H1 (cell line): ENCODE measurements around the gene FSD1L. TPM values are rescaled to one million over a fixed set of nuclear protein-coding genes. Genes with fewer than 3 reads are reported as not detected.

Experiments
- CTBP2 ChIP-seq: IDR thresholded peaks from 2 replicates; pipeline ENCODE4 v1.7.0; 2011; ENCODE audit warnings: borderline replicate concordance, mild to moderate bottlenecking, moderate library complexity, mixed read lengths, low read length; ENCODE audit not compliant: insufficient read depth, insufficient read length
- MAFK ChIP-seq: IDR thresholded peaks from 2 replicates; pipeline ENCODE4 v1.6.1; 2012; ENCODE audit warnings: low read depth, mild to moderate bottlenecking, improper control_type of control experiment, low read length
- NRF1 ChIP-seq: IDR thresholded peaks from 2 replicates; pipeline ENCODE4 v1.6.1; 2011; ENCODE audit warnings: mild to moderate bottlenecking, low read depth, low read length, improper control_type of control experiment
- POU5F1 ChIP-seq: IDR thresholded peaks from 2 replicates; pipeline ENCODE4 v1.6.1; 2011; ENCODE audit warnings: low read depth, mild to moderate bottlenecking, low read length, moderate library complexity
- RBBP5 ChIP-seq: IDR thresholded peaks from 2 replicates; pipeline ENCODE4 v1.7.1; 2012; ENCODE audit warnings: low read depth, mild to moderate bottlenecking, inconsistent platforms, low read length, moderate library complexity, borderline replicate concordance
- TAF7 ChIP-seq: optimal IDR thresholded peaks from 2 replicates; pipeline ENCODE3; 2011; ENCODE audit warnings: low read depth, mild to moderate bottlenecking, inconsistent platforms, low read length, moderate library complexity, borderline replicate concordance
- TEAD4 ChIP-seq: IDR thresholded peaks from 2 replicates; pipeline ENCODE4 v1.6.1; 2012; ENCODE audit warnings: low read depth, low read length, inconsistent platforms, mixed read lengths
- YY1 ChIP-seq: IDR thresholded peaks from 2 replicates; pipeline ENCODE4 v1.6.1; 2011; ENCODE audit warnings: low read depth, mild to moderate bottlenecking, low read length
- polyA plus RNA-seq, 7 experiments: library from polyadenylated mRNA; depleted of rRNA in 3 of 7; stranded (reverse) in 5 of 7; unstranded in 2 of 7; fragments of >200 nt in 5 of 7; fragments of 200-250 nt in 2 of 7; gene quantifications; 1 replicate in 5 of 7; 2 replicates in 1 of 7; 4 replicates in 1 of 7; pipeline versions ENCODE4 v1.2.1 to v1.2.3, GENCODE V29; 2011 to 2013; ENCODE audit warnings: missing spikeins in 2 of 7, mixed read lengths in 2 of 7
- total RNA-seq: library from RNA; stranded (reverse); fragmentation: NEBNext Ultra II Directional; extraction: Animal tissue kit (Norgen Biotek cat#: 25700); gene quantifications from 2 replicates; pipeline ENCODE4 v1.2.1, GENCODE V29; 2021
- TF ChIP-seq, protein P1 (sequence below): fragments of 300-600 bp; sonication (generic); IDR thresholded peaks from 2 replicates; pipeline ENCODE4 v1.7.1; 2012; ENCODE audit warnings: low read length, moderate library complexity, mild to moderate bottlenecking, inconsistent platforms; ENCODE audit not compliant: insufficient replicate concordance

Gene FSD1L
- total and polyA plus RNA-seq, 2 of the 8 experiments (the other 6 are each of a cell fraction or from before 2014, with no cell fraction given), result 0.91 to 4.8 TPM

DNA sequence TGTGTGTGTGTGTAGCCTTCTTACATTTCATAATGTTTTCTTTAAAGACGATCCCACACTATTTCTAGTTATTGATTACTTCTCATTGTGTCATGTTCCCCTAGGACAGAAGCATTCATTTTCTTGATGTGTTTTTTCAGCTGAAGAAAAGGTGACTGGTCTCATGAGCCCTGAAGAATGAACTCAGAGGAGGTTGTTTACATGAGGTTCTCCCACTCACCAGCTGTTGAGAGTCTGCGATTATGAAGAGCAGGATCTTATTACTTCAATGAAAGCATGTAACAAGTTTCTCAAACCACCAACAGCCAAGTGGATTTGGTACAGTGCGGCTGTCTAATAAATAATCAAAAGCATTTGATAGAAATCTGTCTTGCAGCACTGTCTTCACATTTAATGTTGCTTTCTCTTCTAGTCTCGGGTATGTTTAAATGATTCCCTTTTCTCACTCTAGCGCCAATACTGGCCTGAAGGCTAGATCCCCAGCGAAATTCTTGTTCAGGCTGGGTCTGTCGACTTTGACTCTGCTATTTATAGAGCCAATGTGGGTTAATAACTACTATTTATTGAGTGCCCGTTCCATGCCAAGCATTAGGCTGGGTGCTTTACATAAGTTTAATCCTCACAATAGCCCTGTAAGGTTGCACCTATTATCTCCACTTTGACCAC is 9.6 kb upstream of the FSD1L start (continued):
- TF ChIP-seq, protein P1, sequence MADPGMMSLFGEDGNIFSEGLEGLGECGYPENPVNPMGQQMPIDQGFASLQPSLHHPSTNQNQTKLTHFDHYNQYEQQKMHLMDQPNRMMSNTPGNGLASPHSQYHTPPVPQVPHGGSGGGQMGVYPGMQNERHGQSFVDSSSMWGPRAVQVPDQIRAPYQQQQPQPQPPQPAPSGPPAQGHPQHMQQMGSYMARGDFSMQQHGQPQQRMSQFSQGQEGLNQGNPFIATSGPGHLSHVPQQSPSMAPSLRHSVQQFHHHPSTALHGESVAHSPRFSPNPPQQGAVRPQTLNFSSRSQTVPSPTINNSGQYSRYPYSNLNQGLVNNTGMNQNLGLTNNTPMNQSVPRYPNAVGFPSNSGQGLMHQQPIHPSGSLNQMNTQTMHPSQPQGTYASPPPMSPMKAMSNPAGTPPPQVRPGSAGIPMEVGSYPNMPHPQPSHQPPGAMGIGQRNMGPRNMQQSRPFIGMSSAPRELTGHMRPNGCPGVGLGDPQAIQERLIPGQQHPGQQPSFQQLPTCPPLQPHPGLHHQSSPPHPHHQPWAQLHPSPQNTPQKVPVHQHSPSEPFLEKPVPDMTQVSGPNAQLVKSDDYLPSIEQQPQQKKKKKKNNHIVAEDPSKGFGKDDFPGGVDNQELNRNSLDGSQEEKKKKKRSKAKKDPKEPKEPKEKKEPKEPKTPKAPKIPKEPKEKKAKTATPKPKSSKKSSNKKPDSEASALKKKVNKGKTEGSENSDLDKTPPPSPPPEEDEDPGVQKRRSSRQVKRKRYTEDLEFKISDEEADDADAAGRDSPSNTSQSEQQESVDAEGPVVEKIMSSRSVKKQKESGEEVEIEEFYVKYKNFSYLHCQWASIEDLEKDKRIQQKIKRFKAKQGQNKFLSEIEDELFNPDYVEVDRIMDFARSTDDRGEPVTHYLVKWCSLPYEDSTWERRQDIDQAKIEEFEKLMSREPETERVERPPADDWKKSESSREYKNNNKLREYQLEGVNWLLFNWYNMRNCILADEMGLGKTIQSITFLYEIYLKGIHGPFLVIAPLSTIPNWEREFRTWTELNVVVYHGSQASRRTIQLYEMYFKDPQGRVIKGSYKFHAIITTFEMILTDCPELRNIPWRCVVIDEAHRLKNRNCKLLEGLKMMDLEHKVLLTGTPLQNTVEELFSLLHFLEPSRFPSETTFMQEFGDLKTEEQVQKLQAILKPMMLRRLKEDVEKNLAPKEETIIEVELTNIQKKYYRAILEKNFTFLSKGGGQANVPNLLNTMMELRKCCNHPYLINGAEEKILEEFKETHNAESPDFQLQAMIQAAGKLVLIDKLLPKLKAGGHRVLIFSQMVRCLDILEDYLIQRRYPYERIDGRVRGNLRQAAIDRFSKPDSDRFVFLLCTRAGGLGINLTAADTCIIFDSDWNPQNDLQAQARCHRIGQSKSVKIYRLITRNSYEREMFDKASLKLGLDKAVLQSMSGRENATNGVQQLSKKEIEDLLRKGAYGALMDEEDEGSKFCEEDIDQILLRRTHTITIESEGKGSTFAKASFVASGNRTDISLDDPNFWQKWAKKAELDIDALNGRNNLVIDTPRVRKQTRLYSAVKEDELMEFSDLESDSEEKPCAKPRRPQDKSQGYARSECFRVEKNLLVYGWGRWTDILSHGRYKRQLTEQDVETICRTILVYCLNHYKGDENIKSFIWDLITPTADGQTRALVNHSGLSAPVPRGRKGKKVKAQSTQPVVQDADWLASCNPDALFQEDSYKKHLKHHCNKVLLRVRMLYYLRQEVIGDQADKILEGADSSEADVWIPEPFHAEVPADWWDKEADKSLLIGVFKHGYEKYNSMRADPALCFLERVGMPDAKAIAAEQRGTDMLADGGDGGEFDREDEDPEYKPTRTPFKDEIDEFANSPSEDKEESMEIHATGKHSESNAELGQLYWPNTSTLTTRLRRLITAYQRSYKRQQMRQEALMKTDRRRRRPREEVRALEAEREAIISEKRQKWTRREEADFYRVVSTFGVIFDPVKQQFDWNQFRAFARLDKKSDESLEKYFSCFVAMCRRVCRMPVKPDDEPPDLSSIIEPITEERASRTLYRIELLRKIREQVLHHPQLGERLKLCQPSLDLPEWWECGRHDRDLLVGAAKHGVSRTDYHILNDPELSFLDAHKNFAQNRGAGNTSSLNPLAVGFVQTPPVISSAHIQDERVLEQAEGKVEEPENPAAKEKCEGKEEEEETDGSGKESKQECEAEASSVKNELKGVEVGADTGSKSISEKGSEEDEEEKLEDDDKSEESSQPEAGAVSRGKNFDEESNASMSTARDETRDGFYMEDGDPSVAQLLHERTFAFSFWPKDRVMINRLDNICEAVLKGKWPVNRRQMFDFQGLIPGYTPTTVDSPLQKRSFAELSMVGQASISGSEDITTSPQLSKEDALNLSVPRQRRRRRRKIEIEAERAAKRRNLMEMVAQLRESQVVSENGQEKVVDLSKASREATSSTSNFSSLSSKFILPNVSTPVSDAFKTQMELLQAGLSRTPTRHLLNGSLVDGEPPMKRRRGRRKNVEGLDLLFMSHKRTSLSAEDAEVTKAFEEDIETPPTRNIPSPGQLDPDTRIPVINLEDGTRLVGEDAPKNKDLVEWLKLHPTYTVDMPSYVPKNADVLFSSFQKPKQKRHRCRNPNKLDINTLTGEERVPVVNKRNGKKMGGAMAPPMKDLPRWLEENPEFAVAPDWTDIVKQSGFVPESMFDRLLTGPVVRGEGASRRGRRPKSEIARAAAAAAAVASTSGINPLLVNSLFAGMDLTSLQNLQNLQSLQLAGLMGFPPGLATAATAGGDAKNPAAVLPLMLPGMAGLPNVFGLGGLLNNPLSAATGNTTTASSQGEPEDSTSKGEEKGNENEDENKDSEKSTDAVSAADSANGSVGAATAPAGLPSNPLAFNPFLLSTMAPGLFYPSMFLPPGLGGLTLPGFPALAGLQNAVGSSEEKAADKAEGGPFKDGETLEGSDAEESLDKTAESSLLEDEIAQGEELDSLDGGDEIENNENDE, result no peak
- TF ChIP-seq NRF1 (no peak), CTBP2 (no peak), RBBP5 (no peak), TEAD4 (no peak), MAFK (no peak), POU5F1 (no peak), TAF7 (no peak), YY1 (no peak)
